Measurements from ENCODE around the gene CD209.
"Not testable (repeated sequence)": the region's sequence is repeated elsewhere in the genome, so short reads cannot be mapped to it uniquely, and the experiment has no call there.

CD209 gene, protein sequence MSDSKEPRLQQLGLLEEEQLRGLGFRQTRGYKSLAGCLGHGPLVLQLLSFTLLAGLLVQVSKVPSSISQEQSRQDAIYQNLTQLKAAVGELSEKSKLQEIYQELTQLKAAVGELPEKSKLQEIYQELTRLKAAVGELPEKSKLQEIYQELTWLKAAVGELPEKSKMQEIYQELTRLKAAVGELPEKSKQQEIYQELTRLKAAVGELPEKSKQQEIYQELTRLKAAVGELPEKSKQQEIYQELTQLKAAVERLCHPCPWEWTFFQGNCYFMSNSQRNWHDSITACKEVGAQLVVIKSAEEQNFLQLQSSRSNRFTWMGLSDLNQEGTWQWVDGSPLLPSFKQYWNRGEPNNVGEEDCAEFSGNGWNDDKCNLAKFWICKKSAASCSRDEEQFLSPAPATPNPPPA

DNA sequence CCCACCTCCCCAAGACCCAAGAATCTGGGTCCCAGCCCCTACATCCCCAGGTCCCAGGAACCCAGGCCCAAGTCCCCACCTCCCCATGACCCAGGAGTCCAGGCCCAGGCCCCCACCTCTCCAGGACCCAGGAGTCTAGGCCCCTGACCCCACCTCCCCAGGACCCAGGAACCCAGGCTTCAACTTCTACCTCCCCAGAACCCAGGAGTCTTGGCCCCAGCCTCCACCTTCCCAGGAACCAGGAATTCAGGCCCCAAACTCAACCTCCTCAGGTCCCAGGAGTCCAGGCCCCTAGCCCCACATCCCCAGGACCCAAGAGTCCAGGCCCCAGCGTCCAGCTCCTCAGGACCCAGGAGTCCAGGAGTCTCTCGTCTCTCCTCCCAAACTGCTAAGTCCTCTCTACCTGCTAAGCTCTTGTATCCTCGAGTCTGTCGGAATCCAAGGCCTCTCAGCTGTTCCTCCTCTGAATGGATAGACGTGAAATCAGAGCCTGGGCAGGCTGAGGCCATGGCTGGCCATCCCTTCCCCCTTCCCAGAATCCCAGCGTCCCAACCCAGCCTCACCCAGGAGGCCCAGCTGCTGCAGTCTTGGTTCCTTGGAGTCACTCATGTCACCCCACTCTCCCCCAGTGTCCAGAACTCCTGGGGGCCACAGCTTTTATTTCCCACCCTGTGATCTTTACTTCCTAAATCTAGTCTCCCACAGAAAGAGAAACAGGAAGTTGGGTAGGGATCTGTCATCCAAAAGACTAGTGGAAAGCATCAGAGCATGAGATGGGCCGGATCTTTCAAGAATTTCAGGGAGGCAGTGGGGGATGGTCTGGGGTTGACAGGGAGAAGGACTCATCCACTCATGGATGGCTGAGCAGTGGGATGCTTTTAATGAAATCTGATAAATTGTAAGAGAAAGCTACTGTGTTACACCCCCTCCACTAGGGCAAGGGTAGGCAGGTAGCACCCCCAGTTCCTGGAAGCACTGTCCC, at the start of gene CD209:
Gene CD209 (minus strand): TSS at position 632 of the 982 bp plus-strand sequence. CDS start 23 bp downstream, at position 609.
- no peak for FAIRE-seq

DNA sequence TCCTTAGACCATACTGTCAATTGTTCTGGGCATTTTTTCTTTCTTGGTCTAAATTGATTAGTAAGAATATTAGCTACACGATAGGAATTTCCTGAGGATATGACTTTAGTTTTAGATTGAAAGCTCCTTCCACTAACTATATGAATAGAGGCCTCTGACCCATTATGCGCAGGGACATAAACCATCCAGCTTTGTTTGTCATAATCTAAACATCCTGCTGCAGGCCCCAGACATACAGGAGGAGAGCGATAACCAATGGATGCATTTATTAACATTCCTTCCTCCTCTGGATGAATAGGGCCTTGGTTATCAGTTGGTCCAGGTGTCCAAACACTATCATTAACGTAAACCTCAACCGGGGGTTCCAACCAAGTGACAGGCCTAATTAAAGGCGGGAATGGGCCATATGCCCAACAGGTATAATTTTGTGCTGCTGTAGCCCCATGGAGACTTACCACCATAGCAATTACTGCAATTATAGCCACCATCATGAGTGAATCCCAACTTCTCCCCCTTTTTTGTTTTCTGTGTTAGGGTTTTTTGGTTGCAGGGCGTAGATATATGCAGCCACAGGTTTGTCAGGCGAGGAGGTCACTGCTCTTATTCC, 48.3 kb upstream of the CD209 start:
- no peak for FAIRE-seq

DNA sequence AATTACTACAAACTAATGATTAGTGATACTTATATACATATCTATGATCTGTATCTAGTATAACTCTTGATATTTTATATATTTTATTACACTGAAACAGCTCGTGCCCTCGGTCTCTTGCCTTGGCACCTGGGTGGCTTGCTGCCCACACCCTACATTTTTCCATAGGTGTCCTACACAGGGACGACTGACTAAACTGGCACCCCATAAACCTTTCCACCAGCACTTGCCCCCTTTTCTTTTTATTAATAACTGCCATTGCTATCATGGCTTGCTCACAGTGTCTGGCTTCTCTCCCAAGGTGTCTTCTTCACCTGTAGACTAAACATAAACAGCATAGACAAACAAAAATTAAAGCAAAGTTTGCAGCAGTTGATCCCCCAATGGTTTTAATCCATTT, 46.2 kb upstream of the CD209 start:
- FAIRE-seq, result no peak

DNA sequence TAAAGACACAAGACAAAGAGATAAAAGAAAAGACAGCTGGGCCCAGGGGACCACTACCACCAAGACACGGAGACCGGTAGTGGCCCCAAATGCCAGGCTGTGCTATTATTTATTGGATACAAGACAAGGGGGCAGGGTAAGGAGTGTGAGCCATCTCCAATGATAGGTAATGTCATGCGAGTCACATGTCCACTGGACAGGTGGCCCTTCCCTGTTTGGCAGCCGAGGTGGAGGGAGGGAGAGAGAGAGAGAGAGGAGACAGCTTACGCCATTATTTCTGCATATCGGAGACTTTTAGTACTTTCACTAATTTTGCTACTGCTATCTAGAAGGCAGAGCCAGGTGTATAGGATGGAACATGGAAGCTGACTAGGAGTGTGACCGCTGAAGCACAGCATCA, 45.4 kb upstream of the CD209 start:
- not testable (repeated sequence) for FAIRE-seq

DNA sequence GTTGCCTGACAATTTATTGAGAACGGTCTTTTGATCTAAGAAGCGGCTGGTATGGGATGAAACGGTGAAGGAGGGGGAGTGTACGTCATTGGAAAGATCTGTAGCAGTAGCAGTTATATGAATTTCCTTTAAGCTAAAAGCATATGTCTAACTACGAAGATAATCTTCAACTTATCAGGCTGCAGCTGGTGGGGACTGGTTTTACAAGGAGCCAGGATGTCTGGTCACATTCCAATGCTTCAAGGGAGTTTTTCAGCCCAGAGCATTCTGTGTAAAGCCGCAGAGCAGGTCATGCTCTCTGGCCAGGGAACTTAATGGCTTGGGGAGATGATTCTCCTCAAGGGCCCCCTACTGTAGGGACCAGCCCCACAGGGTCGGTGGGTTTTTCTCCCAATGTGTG, 44.9 kb upstream of the CD209 start:
- no peak for FAIRE-seq

DNA sequence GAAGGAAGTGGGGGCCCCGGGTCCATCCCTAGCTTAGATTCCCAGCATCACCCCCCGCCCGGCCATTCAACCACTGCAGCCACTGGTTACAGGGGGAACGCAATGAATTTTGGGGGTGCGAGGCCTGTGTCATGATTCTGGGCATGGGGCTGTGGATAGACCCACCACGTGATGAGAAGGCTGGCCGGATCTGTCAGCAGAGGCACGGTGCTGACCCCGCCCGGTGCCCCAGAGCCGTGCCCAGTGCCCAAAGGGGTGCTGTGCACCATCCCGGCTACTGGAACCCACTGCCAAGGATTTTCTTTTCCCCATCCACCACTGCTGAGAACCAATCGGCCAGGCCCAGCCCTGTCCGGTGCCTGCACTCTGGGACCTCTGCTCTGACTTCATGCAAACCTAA, 43.1 kb upstream of the CD209 start:
- no peak for FAIRE-seq

DNA sequence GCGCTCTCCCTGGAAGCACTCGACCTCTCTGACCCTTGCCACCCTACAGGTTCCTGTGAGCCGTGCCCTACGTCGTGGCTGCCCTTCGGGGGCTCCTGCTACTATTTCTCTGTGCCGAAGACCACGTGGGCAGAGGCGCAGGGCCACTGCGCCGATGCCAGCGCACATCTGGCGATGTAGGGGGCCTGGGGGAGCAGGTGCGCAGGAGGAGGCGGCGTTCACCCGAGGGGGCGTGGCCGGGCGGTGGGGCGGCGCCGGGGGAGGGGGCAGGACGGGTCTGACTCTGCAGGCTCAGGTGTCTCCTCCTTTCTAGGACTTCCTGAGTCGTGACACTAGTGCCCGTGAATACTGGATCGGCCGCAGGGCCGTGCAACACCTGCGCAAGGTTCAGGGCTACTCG, 42.1 kb upstream of the CD209 start:
- FAIRE-seq, result no peak

DNA sequence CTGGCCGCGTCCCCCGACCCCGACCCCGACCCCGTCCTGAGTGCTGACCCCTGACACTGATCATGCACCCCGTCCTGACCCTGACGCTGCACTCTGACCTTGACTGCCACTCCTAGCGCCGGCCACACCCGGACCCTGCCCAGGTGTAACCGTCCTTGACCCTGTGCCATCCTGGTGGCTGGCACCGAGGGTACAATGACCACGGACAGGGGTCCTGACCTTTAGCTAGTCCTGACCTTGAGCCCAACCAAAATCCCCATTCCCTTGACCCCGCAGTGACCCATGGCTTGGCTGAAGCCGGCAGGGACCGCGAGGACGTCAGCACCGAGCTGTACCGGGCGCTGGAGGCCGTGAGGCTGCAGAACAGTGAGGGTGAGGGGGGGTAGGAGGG, 41.6 kb upstream of the CD209 start:
- FAIRE-seq, result no peak

DNA sequence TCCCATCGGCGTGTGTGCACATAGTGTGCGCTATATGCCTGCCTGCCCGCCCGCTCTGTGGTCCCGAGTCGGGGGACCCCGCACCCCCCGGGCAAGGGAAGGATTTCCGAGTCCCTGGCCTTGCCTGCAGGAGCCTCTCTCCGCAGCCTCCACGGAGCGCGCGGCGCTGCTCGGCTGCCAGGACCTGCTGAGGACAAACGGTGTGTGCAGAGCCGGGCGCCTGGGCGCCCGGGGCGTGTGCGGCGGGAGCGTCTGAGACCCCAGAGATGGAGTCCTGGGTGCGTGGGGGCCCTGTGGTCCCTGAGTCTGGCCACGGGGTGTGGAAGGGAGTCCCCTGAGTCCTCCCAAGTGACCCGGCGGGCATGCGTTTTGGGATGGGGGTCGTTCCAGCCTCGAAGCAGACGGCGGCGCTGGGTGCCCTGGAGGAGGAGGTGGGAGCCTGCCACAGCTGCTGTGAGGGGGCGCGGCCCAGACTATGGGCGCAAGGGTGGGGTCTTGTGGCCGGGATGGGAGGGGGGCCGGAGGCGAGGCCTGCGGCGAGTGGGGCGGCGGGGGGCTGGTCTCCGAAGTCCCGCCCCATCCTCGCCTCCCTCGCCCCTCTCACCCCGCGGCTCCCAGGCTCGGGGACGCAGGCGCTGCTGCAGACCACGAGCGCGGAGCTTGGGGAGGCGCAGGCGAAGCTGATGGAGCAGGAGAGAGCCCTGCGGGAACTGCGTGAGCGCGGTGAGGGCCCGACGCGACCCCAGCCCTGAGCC, 41.0 kb upstream of the CD209 start:
- FAIRE-seq, result no peak

DNA sequence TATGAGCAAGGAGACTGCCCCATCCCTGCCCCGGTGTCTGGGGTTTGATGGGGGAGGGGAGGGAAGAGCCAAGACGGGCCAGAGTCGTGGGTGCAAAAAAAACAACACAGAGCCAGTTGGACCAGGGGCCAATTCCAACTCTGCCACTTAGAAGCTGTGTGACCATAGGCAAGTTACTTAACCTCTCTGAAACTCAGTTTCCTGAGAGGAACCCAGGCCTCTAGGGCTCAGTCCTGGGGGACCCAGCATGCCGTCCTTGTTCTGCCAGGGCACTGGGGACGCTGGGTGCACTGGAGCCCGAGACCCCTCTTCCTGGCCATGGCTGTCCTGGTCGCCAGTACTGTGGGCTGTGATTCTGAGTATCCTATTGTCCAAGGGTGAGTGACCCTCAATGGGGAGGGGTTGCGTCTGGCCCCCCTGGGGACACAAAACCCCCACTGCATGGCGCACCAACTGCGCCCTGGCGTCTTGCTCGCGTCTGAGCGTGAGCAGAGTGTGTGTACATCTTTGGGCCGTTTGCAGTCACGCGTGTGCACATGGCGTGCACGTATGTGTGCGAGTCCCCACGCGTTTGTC, 40.4 kb upstream of the CD209 start:
- FAIRE-seq, result no peak

DNA sequence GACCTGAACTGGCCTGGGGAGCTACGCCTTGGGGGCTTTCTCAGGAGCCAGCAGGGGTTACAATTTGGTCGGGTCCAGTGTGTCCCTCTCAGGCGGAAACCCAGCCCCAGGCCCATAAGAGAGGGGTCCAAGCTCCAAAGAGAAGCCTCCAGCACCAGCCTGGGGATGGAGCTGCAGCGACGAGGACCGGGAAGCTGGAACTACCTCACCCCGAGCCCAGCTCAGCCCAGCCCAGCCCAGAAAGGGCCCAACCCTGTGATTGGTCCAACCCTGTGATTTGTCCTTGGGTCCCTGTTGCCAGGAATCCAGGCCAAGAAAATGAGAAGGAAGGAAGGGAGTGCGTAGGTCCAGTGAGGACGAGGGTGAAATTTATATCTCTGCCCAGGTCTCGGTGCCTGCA, 39.8 kb upstream of the CD209 start:
- no peak for FAIRE-seq

DNA sequence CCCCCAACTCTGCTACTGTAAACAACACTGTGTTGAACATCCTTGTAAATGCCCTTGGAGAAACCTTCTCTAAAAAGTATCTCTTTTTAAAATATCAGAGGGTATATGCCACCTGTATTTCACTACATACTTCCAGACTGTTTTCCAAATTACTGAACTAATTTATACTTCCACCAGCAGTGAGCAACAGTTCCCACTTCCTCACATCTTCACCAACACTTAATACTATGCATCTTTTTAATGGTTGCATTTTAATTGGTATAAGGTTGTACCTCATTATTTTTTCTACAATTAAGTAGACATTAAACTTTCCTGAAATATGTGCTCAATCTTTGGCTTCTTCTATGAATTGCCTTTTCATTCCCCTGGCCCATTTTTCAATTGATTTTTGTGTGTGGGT, 37.5 kb upstream of the CD209 start:
- no peak for FAIRE-seq

DNA sequence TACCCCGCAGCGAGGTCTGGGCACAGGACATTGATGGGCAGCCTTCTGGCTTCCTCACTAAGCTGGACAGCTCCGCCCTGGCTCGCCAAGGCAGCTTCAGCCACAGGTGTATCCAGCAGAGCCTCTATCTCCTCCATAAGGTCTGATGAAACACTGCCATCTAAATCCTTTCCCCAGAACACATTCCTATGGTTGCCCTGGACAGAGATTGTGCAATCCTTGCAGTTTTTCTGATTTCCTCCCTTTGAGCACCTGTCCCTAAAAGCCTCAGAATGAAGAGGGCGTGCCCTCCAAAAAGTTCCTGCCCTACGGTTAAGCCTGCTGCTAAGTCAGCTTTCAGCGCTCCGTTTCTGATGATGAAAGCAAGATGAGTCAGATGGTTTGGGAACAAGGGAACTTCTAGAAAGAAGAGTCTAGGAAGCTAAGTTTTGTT, 36.7 kb upstream of the CD209 start:
- FAIRE-seq, result no peak

DNA sequence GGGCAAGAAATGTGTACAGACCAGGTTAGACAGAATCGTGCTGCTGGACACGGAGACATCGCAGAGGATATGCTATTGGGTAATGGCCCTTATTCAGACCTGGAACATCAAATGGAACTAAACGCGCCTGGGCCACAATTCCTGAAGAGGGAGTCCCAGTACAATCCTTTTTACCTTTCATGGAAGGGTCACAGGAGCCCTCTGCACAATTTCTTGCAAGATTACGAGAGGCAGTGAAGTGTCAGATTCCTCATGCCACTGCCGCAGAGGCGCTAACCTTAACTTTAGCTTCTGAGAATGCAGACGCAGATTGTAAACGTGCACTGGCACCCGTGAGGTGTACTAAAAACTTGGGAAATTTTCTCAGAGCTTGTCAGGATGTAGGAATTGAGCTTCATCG, 33.8 kb upstream of the CD209 start:
- no peak for FAIRE-seq

DNA sequence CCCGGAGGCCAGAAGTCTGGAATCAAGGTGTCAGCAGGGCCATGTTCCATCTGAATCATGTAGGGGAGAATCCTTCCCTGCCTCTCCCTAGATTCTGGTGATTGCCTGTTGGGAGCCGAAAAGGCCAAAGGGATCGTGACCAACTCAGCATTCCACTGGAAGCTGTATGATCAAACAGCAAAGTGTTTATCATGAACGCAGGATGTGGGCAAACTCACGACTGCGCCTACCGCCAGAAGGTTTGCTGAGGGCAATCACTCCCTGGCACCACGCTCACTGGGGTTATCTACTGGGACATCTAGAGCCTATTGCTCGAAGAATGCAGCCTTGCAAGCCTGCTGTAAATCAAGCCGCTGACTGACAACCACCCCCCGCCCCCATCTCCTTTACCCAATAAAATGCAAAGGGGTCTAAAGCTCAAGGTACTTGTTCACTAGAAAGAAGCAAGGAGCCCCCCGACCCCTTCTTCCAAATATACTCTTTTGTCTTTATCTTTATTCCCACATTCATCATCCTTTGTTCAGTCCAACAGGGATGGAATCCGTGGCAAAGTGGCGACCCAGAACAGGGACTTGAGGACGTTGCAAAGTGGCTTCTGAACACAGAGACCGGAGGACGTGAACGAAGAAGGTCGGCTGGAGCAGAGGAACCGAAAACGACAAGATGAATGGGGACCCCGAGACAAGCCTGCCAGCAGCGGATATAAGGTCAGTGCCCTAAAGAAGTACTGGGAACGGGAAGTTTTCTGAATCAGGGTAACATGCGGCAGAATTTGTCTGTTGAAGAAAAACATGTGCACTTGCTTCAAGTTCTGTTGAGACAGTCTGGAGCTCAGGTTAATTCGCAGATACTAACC, 32.5 kb upstream of the CD209 start:
- no peak for FAIRE-seq

DNA sequence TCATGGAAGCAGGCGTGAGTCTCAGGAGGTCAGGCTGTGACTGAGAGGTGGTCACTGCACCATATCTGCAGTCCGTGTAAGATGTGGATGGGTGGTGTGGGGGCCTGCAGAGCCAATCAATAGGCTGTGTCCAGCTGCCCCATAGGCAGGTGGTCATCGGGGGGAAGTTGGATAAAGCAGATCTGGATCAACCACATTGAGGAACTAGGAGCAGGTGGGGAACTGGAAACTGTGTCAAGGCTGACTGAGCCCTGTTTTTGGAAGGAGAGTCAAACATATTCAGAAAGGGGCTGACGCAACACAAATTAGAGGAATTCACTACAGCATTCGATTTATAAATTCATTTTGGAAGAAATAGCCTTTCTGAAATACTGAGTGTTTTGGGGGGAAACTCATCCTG, 30.7 kb upstream of the CD209 start:
- no peak for FAIRE-seq

DNA sequence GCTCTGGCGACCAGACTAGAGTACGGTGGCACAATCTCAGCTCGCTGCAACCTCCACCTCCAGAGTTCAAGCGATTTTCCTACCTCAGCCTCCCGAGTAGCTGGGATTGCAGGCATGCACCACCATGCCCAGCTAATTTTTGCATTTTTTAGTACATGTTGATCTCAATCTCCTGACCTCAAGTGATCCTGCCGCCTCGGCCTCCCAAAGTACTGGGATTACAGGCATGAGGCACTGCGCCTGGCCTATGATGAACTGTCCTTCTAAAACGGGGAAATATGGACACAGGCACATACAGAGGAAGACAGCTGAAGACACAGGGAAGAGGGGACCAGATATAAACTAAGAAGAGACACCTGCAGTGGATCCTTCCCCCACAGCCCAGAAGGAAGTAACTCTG, 28.4 kb upstream of the CD209 start:
- no peak for FAIRE-seq

DNA sequence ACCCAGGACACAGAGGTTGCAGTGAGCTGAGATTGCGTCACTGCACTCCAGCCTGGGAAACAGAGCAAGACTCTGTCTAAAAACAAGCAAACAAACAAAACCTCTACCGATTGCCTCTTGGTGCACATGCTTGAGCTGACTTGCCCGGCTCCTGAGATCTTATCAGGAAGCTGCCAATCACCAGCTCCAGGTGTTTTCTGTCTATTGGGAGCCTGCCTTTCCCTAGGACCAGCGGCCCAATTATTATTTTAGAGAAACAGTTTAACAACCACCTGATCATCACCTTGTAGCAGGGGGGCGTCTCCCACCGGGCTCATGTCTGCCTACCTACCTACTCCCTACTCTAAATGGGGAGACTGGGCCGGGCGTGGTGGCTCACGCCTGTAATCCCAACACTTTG, 26.5 kb upstream of the CD209 start:
- FAIRE-seq, result no peak

DNA sequence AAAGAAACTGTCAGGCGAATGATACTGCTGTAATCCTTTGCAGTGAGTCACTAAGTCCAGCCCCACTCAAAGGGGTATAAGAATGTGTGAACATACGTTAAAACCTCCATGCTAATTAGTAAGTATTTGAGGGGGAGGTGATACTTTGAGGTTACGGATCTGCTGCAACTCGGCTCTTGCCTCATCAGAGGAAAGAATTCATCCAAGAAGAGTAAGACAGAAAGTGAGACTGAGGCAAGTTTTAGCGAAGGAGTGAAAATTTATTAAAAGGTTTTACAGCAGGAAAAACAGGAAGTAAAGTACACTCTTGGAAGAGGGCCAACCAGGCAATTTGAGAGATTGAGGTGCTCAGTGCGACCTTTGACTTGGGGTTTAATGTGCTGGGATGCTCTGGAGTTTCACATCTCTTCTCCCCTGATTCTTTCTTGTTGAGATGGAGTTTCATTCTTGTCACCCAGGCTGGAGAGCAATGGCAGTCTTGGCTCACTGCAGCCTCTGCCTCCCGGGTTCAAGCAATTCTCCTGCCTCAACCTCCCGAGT, 25.5 kb upstream of the CD209 start:
- FAIRE-seq, result no peak

DNA sequence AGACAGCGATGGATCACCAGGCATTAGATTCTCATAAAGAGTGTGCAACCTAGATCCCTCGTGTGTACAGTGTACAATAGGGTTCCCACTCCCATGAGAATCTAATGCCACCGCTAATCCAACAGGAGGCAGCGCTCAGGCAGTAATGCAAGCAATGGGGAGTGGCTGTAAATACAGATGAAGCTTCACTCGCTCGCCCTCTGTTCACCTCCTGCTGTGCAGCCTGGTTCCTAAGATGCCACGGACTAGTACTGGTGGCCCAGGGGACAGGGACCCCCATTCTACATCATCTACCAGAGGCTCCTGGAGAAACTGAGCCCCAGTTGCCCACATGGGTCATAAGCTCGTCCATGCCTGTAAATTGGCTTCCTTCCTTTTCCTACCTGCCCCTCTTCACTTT, 23.7 kb upstream of the CD209 start:
- no peak for FAIRE-seq

DNA sequence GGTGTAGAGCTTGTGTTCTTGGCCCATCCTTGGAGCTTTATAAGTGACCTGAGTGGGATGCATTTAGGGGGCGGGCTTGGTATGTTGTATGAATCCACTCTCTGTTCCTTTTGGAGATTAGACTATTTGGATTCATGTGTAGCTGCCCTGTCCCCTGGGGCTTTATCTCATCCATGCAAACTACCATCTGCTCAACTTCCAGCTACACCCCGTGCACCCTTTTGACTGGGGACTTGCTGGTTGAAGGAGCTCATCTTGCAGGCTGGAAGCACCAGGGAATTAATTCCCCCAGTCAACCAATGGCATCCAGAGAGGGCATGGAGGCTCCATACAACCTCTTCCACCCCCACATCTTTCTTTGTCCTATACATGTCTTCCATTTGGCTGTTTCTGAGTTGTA, 21.8 kb upstream of the CD209 start:
- no peak for FAIRE-seq

All from endometrium (tissue), 2 donors.